IMR-90 (cell line): ENCODE measurements around the gene ANKRD55. TPM values are rescaled to one million over a fixed set of nuclear protein-coding genes. Genes with fewer than 3 reads are reported as not detected.

Source experiments
- ATAC-seq: fragments of 200-7000 bp; cut with Tn5 transposase; 2 replicates; pipeline ENCODE4 v1.9.1; 2020; ENCODE audit warnings: low read depth, mild to moderate bottlenecking, moderate library complexity
- BruUV-seq: library from RNA; stranded (reverse); fragments of 400-500 nt; replicated peaks from 2 replicates; lab custom pipeline; 2021; lab: Mats Ljungman, UMichigan
- CTCF ChIA-PET: fragments of 300-600 bp; formaldehyde crosslinking; extraction: SDS; loops from one replicate; lab custom pipeline; 2021; ENCODE audit warnings: antibody characterized with exemption; lab: Yijun Ruan, JAX
- POLR2A ChIA-PET: fragments of 300-600 bp; sonication (Branson Sonifier 250); formaldehyde crosslinking; loops from one replicate; lab custom pipeline; 2022; ENCODE audit warnings: antibody characterized with exemption; ENCODE audit not compliant: unreplicated experiment; lab: Charles Lee
- DNase-seq: peaks from one replicate; pipeline ENCODE4 v3.0.0; 2013
- H2AFZ ChIP-seq: replicated peaks from 2 replicates; pipeline ENCODE3; 2013; ENCODE audit warnings: low read length, mild to moderate bottlenecking; ENCODE audit not compliant: poor library complexity
- H2AK5ac ChIP-seq: 2 replicates; pipeline ENCODE4 v1.6.1; 2013; ENCODE audit warnings: low read depth, low read length, inconsistent platforms
- H2AK9ac ChIP-seq: replicated peaks from 2 replicates; pipeline ENCODE3; 2013; ENCODE audit warnings: mild to moderate bottlenecking, low read depth, low read length, moderate library complexity; ENCODE audit not compliant: poor library complexity
- H2BK120ac ChIP-seq: 2 replicates; pipeline ENCODE4 v1.6.1; 2013; ENCODE audit warnings: low read depth, low read length, inconsistent platforms
- H2BK15ac ChIP-seq: 3 replicates; pipeline ENCODE4 v1.6.1; 2013; ENCODE audit warnings: low read depth, low read length, inconsistent platforms
- H2BK20ac ChIP-seq: 2 replicates; pipeline ENCODE4 v1.6.1; 2013; ENCODE audit warnings: low read depth, mild to moderate bottlenecking, inconsistent platforms, low read length, moderate library complexity
- H2BK5ac ChIP-seq: 2 replicates; pipeline ENCODE4 v1.6.1; 2013; ENCODE audit warnings: mild to moderate bottlenecking, low read depth, low read length, inconsistent platforms; ENCODE audit not compliant: poor library complexity, severe bottlenecking
- H3K14ac ChIP-seq: replicated peaks from 2 replicates; pipeline ENCODE4 v1.6.1; 2013; ENCODE audit warnings: low read depth, low read length, inconsistent platforms
- H3K18ac ChIP-seq: 2 replicates; pipeline ENCODE4 v1.6.1; 2013; ENCODE audit warnings: low read depth, low read length, control low read depth
- H3K23ac ChIP-seq: 2 replicates; pipeline ENCODE4 v1.6.1; 2013; ENCODE audit warnings: low read depth, low read length, inconsistent platforms
- H3K27ac ChIP-seq: 2 replicates; pipeline ENCODE4 v1.5.1; 2013; ENCODE audit warnings: mild to moderate bottlenecking, control low read depth, low read length; ENCODE audit not compliant: insufficient read depth
- H3K27me3 ChIP-seq: 2 replicates; pipeline ENCODE4 v1.6.1; 2013; ENCODE audit warnings: low read length; ENCODE audit not compliant: control insufficient read depth, insufficient read depth
- H3K36me3 ChIP-seq: 2 replicates; pipeline ENCODE4 v1.6.1; 2013; ENCODE audit warnings: low read length, mixed read lengths; ENCODE audit not compliant: control insufficient read depth, insufficient read depth
- H3K4ac ChIP-seq: 2 replicates; pipeline ENCODE4 v1.6.1; 2013; ENCODE audit warnings: low read depth, low read length, inconsistent platforms
- H3K4me1 ChIP-seq: 2 replicates; pipeline ENCODE4 v1.6.1; 2013; ENCODE audit warnings: low read length, mixed read lengths; ENCODE audit not compliant: control insufficient read depth, insufficient read depth
- H3K4me2 ChIP-seq: 2 replicates; pipeline ENCODE4 v1.6.1; 2013; ENCODE audit warnings: low read depth, mild to moderate bottlenecking, control low read depth, low read length, moderate library complexity
- H3K4me3 ChIP-seq: 2 replicates; pipeline ENCODE4 v1.5.1; 2013; ENCODE audit warnings: low read depth, mild to moderate bottlenecking, control low read depth, low read length, moderate library complexity; ENCODE audit not compliant: insufficient read depth
- H3K56ac ChIP-seq: 2 replicates; pipeline ENCODE4 v1.6.1; 2013; ENCODE audit warnings: low read length, inconsistent platforms; ENCODE audit not compliant: insufficient read depth; ENCODE audit errors: extremely low read depth
- H3K79me1 ChIP-seq, 2 experiments: 2 replicates each; pipeline ENCODE4 v1.6.1; 2013; ENCODE audit warnings: low read length in 2 of 2, inconsistent platforms in 1 of 2, low read depth in 1 of 2
- H3K9ac ChIP-seq: 2 replicates; pipeline ENCODE4 v1.6.1; 2013; ENCODE audit warnings: low read depth, low read length, control low read depth
- H3K9me1 ChIP-seq: 2 replicates; pipeline ENCODE4 v1.6.1; 2013; ENCODE audit warnings: low read length, inconsistent platforms; ENCODE audit not compliant: insufficient read depth
- H3K9me3 ChIP-seq: 2 replicates; pipeline ENCODE4 v1.6.1; 2013; ENCODE audit warnings: low read length; ENCODE audit not compliant: control insufficient read depth, insufficient read depth
- H4K20me1 ChIP-seq: 2 replicates; pipeline ENCODE4 v1.6.1; 2013; ENCODE audit warnings: low read length, inconsistent platforms; ENCODE audit not compliant: insufficient read depth
- H4K5ac ChIP-seq: 2 replicates; pipeline ENCODE4 v1.6.1; 2013; ENCODE audit warnings: mild to moderate bottlenecking, low read depth, low read length, control low read depth
- H4K8ac ChIP-seq, 2 experiments: 2 replicates each; pipeline ENCODE4 v1.6.1; 2013; ENCODE audit warnings: low read depth in 2 of 2, low read length in 2 of 2, control low read depth in 1 of 2, inconsistent platforms in 1 of 2
- H4K91ac ChIP-seq: 2 replicates; pipeline ENCODE4 v1.6.1; 2013; ENCODE audit warnings: low read depth, low read length, inconsistent platforms; ENCODE audit not compliant: insufficient read depth
- ELK1 ChIP-seq: fragments of 150-350 bp; IDR thresholded peaks from 2 replicates; pipeline ENCODE4 v1.6.1; 2016; ENCODE audit warnings: low read depth, mild to moderate bottlenecking, low read length, moderate library complexity, borderline replicate concordance
- FOS ChIP-seq: fragments of 150-350 bp; IDR thresholded peaks from 2 replicates; pipeline ENCODE4 v1.6.1; 2016; ENCODE audit warnings: low read depth, low read length
- NFE2L2 ChIP-seq: fragments of 150-350 bp; IDR thresholded peaks from 2 replicates; pipeline ENCODE4 v1.6.1; 2016; ENCODE audit warnings: low read depth, mild to moderate bottlenecking, low read length
- WGBS, 2 experiments: methylation state at CpG; one replicate each; pipeline versions ENCODE4 v1.1.5 to v1.1.7; 2013; ENCODE audit warnings: missing lambda C conversion rate in 2 of 2; ENCODE audit not compliant: insufficient read length in 1 of 2; ENCODE audit errors: extremely low coverage in 2 of 2; 5-methylcytosine and 5-hydroxymethylcytosine counted together
- dilution Hi-C: fragments of 300-500 bp; cut with HindIII; formaldehyde crosslinking; loops from one replicate; pipeline ENCODE4 v1.14.3; 2018; ENCODE audit warnings: low sequenced_read_pairs; ENCODE audit not compliant: unreplicated experiment
- in situ Hi-C: fragments of 300-500 bp; cut with MboI; formaldehyde crosslinking; loops from 3 replicates; pipeline ENCODE4 v1.14.3; 2019; ENCODE audit warnings: low sequenced_read_pairs, inconsistent platforms, mixed read lengths
- intact Hi-C: fragments of 100-400 bp; cut with micrococcal nuclease; formaldehyde crosslinking; loops from 2 replicates; pipeline ENCODE4 v1.10.0; 2022
- polyA plus RNA-seq, 3 experiments: library from polyadenylated mRNA; depleted of rRNA; stranded (reverse); fragments of >200 nt; gene quantifications; 2 replicates each; pipeline ENCODE4 v1.2.3, GENCODE V29; 2012; ENCODE audit warnings: low replicate concordance in 1 of 3
- total RNA-seq: library from RNA; depleted of rRNA; stranded (reverse); fragments of >200 nt; gene quantifications from 2 replicates; pipeline ENCODE4 v1.2.3, GENCODE V29; 2012

ANKRD55 gene
- total and polyA plus RNA-seq, 2 of the 4 experiments (the other 2 are of a cell fraction), result not detected

GRCh38 chr5:56148453-56148971 lies 84.6 kb downstream of the ANKRD55 start:
- no peak overlapping the region for H2BK120ac ChIP-seq
- no peaks in the 10 kb centered on the region for H3K36me3 ChIP-seq
- no peak overlapping the region for H3K4me3 ChIP-seq
- no TSS peak for BruUV-seq
- H3K9ac ChIP-seq, result no peak overlapping the region
- H2AFZ ChIP-seq, result no peak overlapping the region
- no peak for ATAC-seq
- no peak overlapping the region for H4K91ac ChIP-seq
- no peaks in the 10 kb centered on the region for H3K27me3 ChIP-seq
- no peaks in the 10 kb centered on the region for H3K9me3 ChIP-seq
- no peak overlapping the region for H3K18ac ChIP-seq
- DNase-seq, result no peak
- dilution Hi-C loops, result no loop called here
- H3K9me1 ChIP-seq, result no peaks in the 10 kb centered on the region
- H3K4me1 ChIP-seq, result peaks cover 3% of the 10 kb centered on the region; the same call in 1 of the 2 replicates
- H3K56ac ChIP-seq, result no peak overlapping the region
- H2AK9ac ChIP-seq, result no peak overlapping the region
- H2AK5ac ChIP-seq, result no peak overlapping the region
- no peak overlapping the region for H2BK15ac ChIP-seq
- intact Hi-C loops, result no loop called here
- H3K4ac ChIP-seq, result no peak overlapping the region
- WGBS, 2 experiments, result no CpG with 5 or more reads among the region's 4 CpGs
- H4K8ac ChIP-seq, result no peak overlapping the region
- H3K27ac ChIP-seq, result no peak overlapping the region
- in situ Hi-C loops, result no loop called here
- no peak overlapping the region for H3K4me2 ChIP-seq
- no peak overlapping the region for H3K23ac ChIP-seq
- H2BK5ac ChIP-seq, result no peak overlapping the region
- no peak for TF ChIP-seq FOS
- TF ChIP-seq NFE2L2, result no peak
- TF ChIP-seq ELK1, result no peak
- H4K5ac ChIP-seq, result no peak overlapping the region
- ChIA-PET CTCF (interaction anchor here (0.7 kb wide), 1 partner anchor 11 kb away, joined by 3 read pairs; no protein-coding TSS in a partner anchor), POLR2A (interaction anchor here (0.7 kb wide), 1 partner anchor 648 kb away, joined by 4 read pairs; no protein-coding TSS in a partner anchor)
- H3K14ac ChIP-seq, result no peak overlapping the region
- no peaks in the 10 kb centered on the region for H3K79me1 ChIP-seq
- no peak overlapping the region for H2BK20ac ChIP-seq
- H4K20me1 ChIP-seq, result no peaks in the 10 kb centered on the region
